ENCODE data around the gene DNAH14. TPM values are rescaled to one million over a fixed set of nuclear protein-coding genes. Genes with fewer than 3 reads are reported as not detected.

Gene DNAH14
- total and polyA plus RNA-seq, 10 of the 15 experiments (the other 5 are each of a cell fraction or from before 2014, with no cell fraction given) = 2.0 to 7.9 (median 4.8) TPM

DNA sequence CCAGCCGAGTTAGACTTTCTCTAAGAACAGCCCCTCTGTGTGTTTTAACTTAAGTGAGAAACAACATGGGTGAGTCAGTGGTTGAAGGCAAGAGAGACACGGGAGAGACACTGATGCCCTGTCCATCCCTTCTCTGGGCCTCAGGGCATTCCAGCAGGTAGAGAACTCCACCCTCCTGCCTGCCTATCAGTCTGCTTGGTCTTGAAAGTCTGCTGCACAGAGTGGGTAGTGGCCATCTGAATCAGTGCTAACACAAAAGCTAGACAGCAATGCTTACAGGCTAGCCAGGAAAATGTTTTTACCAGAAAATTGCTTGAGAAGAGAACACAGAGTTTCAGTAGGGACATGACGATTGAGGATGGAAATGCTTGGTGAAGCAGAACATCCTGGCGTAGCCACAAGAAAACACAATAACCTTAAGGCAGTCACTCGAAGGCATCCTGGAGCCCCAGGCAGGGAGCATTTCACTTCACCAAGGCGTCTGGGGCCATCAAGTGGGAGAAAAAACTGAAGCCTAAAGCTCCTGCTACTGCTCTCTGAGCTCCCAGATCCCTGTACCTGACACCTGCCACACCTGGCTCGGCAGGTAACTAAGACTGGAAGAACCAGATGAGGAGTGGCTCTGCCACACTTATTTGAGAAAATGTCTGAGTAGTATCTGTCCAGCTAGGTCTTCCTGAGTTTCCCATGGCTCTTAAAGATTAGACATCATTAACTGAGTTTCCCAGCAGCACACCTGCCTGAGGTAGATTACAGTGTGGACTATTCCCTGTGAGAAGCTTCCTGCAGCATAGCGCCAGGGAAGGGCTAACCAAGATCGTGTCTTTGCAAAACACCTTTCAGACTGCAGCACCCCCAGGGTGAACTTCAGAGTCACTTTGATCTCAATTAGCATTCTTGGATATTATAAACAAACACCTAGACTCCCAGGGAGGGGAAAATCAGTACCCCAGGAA lies 516.4 kb downstream of the DNAH14 start:
- ChIA-PET SMC1A (ENCODE audit: uncharacterized antibody, unreplicated experiment) (interaction anchor here (1.5 to 7.3 kb wide), 3 partner anchors 9 to 22 kb away, joined by 11 to 108 read pairs (median 14); partner anchors contain the start of gene LBR), RAD21 (ENCODE audit: unreplicated experiment) (interaction anchor here (0.9 to 4.3 kb wide), 4 partner anchors 15 to 26 kb away, joined by 3 to 22 read pairs (median 4); no protein-coding TSS in a partner anchor), POLR2A (interaction anchor here (0.7 to 4.3 kb wide), 5 partner anchors 9 to 554 kb away, joined by 3 to 31 read pairs (median 4); partner anchors contain the start of genes LBR and SDE2), CTCF (interaction anchor here (1.0 to 2.8 kb wide), 5 partner anchors 13 to 127 kb away, joined by 3 to 16 read pairs (median 6); no protein-coding TSS in a partner anchor)
- intact Hi-C loops (cut with micrococcal nuclease; ENCODE audit: unreplicated experiment) = loop anchor here (1.0 kb wide), 2 partner anchors 18 to 21 kb away; partner anchors contain the start of gene LBR
- Histone ChIP-seq H3K27me3 (replicated peaks in 1 of 2; ENCODE audit: control insufficient read depth in 2 of 2, insufficient read depth in 2 of 2, low read length in 1 of 2) (no peaks in the 10 kb centered on the region; a peak in 1 of 4 replicates), H4K20me1 (ENCODE audit: control insufficient read depth, insufficient read depth) (no peaks in the 10 kb centered on the region), H3K9me3 (replicated peaks; ENCODE audit: control insufficient read depth, insufficient read depth, low read length) (no peaks in the 10 kb centered on the region), H3K4me1 (ENCODE audit: control insufficient read depth, insufficient read depth, low read length) (peaks cover 32% of the 10 kb centered on the region), H3K36me3 (ENCODE audit: control insufficient read depth in 2 of 2, insufficient read depth in 2 of 2, low read length in 1 of 2) (no peaks in the 10 kb centered on the region), H3K9ac (ENCODE audit: control insufficient read depth, insufficient read depth, low read length) (peak overlapping the region; percentile 32; the same call in 1 of the 2 replicates), H3K4me2 (ENCODE audit: control insufficient read depth, insufficient read depth) (peak overlapping the region; percentile 94), H3K27ac (ENCODE audit: control insufficient read depth, insufficient read depth) (peak overlapping the region; percentile 90; the same call in 1 of the 2 replicates), H2AFZ (ENCODE audit: control insufficient read depth, low read depth, low read length) (peak overlapping the region; percentile 94), H3K79me2 (ENCODE audit: control insufficient read depth, insufficient read depth, low read length) (no peaks in the 10 kb centered on the region), H3K4me3 (no peak overlapping the region; the same call in 1 of the 2 replicates)
- TF ChIP-seq KDM1A (IDR thresholded peaks at IDR 0.05; ENCODE audit: borderline replicate concordance) (no peak), PAX5 (IDR thresholded peaks at IDR 0.05; ENCODE audit: borderline replicate concordance, low read depth, low read length) (no peak), SMAD1 (IDR thresholded peaks at IDR 0.05; ENCODE audit: low read depth, partially characterized antibody) (no peak), SMC3 (IDR thresholded peaks at IDR 0.05; ENCODE audit: borderline replicate concordance, low read length) (no peak), BMI1 (IDR thresholded peaks at IDR 0.05; ENCODE audit: borderline replicate concordance) (no peak), HDGF (IDR thresholded peaks at IDR 0.05) (no peak), EP300 (IDR thresholded peaks at IDR 0.05; ENCODE audit: borderline replicate concordance in 1 of 2, control insufficient read depth in 1 of 2, low read depth in 2 of 2, low read length in 2 of 2) (no peak), HCFC1 (IDR thresholded peaks at IDR 0.05; ENCODE audit: low read length) (no peak), NFYB (IDR thresholded peaks at IDR 0.05; ENCODE audit: insufficient read depth, low read depth, low read length) (no peak), BCL11A (IDR thresholded peaks at IDR 0.05; ENCODE audit: low read depth, low read length) (no peak), RBBP5 (conservative IDR thresholded peaks at IDR 0.05) (no peak), ZNF622 (IDR thresholded peaks at IDR 0.05) (no peak), EGR1 (IDR thresholded peaks at IDR 0.05; ENCODE audit: borderline replicate concordance in 1 of 2, low read depth in 2 of 2, low read length in 2 of 2) (no peak), CHD2 (IDR thresholded peaks at IDR 0.05; ENCODE audit: borderline replicate concordance, low read depth, low read length) (no peak)
- TF ChIP-seq, protein P1, sequence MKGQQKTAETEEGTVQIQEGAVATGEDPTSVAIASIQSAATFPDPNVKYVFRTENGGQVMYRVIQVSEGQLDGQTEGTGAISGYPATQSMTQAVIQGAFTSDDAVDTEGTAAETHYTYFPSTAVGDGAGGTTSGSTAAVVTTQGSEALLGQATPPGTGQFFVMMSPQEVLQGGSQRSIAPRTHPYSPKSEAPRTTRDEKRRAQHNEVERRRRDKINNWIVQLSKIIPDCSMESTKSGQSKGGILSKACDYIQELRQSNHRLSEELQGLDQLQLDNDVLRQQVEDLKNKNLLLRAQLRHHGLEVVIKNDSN (IDR thresholded peaks at IDR 0.05; ENCODE audit: borderline replicate concordance, extremely low read length, insufficient read depth, low read depth, low read length) = no peak
- ATAC-seq = no peak
- DNase-seq (ENCODE audit: low read depth, low spot score) = no peak
- no peak for FAIRE-seq
- in situ Hi-C loops (cut with MboI) = no loop called here
- BruUV-seq (replicated peaks) = no TSS peak
- WGBS (ENCODE audit: insufficient coverage, insufficient replicate concordance, low lambda C conversion rate, missing lambda C conversion rate) = 79% methylated on average over 9 of the region's 9 CpGs

Measured in GM12878 (cell line).